Measurements from ENCODE around the gene HPCAL1. TPM values are rescaled to one million over a fixed set of nuclear protein-coding genes. Genes with fewer than 3 reads are reported as not detected.
A peak's percentile ranks its signal among the peaks of the same experiment; 100 is the strongest.

The HPCAL1 gene
- total and polyA plus RNA-seq, 2 donors (not counting 1 experiment from before 2014, with no cell fraction given) = 60.3 to 65.1 TPM

DNA sequence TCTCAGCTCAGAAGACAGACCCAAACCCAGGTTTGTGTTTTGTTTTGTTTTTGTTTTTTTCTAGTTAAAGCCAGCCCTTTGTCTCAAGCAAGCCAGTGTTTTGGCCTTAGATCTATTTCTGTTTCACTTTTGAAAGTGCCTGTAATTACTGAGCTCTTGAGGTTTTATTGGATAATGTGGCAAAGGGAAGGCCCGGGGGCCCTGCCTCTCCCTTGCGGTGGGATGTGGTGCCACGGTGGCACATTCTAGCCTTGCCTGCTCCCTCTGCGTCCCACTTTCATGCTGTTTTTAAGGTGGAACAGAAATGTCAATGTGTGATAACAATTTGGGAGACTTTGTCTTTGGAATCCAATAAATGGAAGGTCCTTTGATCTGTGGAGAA, 2.5 kb downstream of the HPCAL1 start:
- Mint-ChIP-seq H3K27me3 (no peaks in the 10 kb centered on the region), H3K27ac (no peak overlapping the region), H3K4me3 (peak overlapping the region; percentile 99), H3K9me3 (ENCODE audit: insufficient read depth) (no peaks in the 10 kb centered on the region), H3K4me1 (peaks cover 64% of the 10 kb centered on the region)
- H3K9ac ChIP-seq (ENCODE audit: low read length) = no peak overlapping the region
- H3K9me3 ChIP-seq (ENCODE audit: control extremely low read depth in 1 of 3, control insufficient read depth in 2 of 3, insufficient read depth in 1 of 3, low read length in 2 of 3) = no peaks in the 10 kb centered on the region
- peak overlapping the region; percentile 79 for H3K4me2 ChIP-seq (replicated peaks; ENCODE audit: low read depth, low read length, poor library complexity, severe bottlenecking)
- ChIA-PET POLR2A (interaction anchor here (0.6 to 5.0 kb wide), 3 partner anchors 9 to 439 kb away, joined by 5 to 62 read pairs (median 5); no protein-coding TSS in a partner anchor), CTCF (interaction anchor here (1.2 to 10.0 kb wide), 6 partner anchors 24 to 140 kb away, joined by 3 to 162 read pairs (median 16); no protein-coding TSS in a partner anchor)
- peak overlapping the region in 1 of 5 experiments; percentile 78 for H3K4me3 ChIP-seq (ENCODE audit: control extremely low read depth in 1 of 5, extremely low read depth in 1 of 5, insufficient read depth in 1 of 5, low read depth in 2 of 5, low read length in 4 of 5)
- intact Hi-C loops (cut with micrococcal nuclease) = no loop called here
- peaks cover 72% of the 10 kb centered on the region for H4K20me1 ChIP-seq (ENCODE audit: control insufficient read depth, insufficient read depth, low read length, poor library complexity, severe bottlenecking)
- H3K27ac ChIP-seq (ENCODE audit: low read length in 2 of 2) = no peak overlapping the region
- H3K36me3 ChIP-seq (replicated peaks in 1 of 2; ENCODE audit: control extremely low read depth in 1 of 2, control insufficient read depth in 1 of 2, extremely low read depth in 1 of 2, insufficient read depth in 2 of 2, low read length in 1 of 2) = no peaks in the 10 kb centered on the region
- peaks cover 75% of the 10 kb centered on the region for H3K79me2 ChIP-seq (ENCODE audit: control insufficient read depth, insufficient read depth, low read length)
- 9% methylated on average over 3 of the region's 4 CpGs for WGBS (ENCODE audit: insufficient coverage)
- ATAC-seq (ENCODE audit: low read depth) (no peak), DNase-seq (no peak)
- H2AFZ ChIP-seq (ENCODE audit: insufficient read depth, low read depth, low read length, poor library complexity, severe bottlenecking) = no peak overlapping the region
- peaks cover 29 to 38% of the 10 kb centered on the region in 2 donors for H3K4me1 ChIP-seq (ENCODE audit: control insufficient read depth in 2 of 2, insufficient read depth in 2 of 2, low read length in 2 of 2)
- H3K27me3 ChIP-seq (replicated peaks in 1 of 4; ENCODE audit: control extremely low read depth in 1 of 4, control insufficient read depth in 3 of 4, insufficient read depth in 4 of 4, low read length in 3 of 4) = no peaks in the 10 kb centered on the region
- TF ChIP-seq EZH2 (IDR thresholded peaks at IDR 0.05; ENCODE audit: borderline replicate concordance, insufficient read depth, low read depth, low read length, poor library complexity, severe bottlenecking) = no peak
- TF ChIP-seq, protein P1, sequence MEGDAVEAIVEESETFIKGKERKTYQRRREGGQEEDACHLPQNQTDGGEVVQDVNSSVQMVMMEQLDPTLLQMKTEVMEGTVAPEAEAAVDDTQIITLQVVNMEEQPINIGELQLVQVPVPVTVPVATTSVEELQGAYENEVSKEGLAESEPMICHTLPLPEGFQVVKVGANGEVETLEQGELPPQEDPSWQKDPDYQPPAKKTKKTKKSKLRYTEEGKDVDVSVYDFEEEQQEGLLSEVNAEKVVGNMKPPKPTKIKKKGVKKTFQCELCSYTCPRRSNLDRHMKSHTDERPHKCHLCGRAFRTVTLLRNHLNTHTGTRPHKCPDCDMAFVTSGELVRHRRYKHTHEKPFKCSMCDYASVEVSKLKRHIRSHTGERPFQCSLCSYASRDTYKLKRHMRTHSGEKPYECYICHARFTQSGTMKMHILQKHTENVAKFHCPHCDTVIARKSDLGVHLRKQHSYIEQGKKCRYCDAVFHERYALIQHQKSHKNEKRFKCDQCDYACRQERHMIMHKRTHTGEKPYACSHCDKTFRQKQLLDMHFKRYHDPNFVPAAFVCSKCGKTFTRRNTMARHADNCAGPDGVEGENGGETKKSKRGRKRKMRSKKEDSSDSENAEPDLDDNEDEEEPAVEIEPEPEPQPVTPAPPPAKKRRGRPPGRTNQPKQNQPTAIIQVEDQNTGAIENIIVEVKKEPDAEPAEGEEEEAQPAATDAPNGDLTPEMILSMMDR (IDR thresholded peaks at IDR 0.05) = no peak

DNA sequence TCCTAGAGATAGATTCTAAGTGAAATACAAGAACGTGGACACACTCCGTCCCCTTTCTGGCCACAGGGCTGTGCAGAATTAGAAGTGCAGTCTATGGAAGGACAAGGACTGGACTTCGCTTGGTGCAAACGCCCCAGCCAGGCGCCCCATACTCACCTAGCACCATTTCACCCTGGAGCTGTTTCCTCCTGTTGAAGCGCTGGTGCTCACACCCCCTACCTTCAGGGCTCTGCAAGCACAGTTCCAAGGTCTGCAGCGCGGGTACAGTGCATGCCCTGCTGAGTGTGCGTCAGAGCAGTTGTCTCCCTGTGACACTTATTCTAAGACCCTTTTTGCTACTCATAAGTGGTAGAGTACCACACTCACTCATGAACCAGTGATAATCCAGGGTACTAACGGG, 3.0 kb downstream of the HPCAL1 start:
- Histone ChIP-seq H4K20me1 (ENCODE audit: control insufficient read depth, insufficient read depth, low read length, poor library complexity, severe bottlenecking) (peaks cover 76% of the 10 kb centered on the region), H3K9me3 (ENCODE audit: control extremely low read depth in 1 of 3, control insufficient read depth in 2 of 3, insufficient read depth in 1 of 3, low read length in 2 of 3) (no peaks in the 10 kb centered on the region), H2AFZ (ENCODE audit: insufficient read depth, low read depth, low read length, poor library complexity, severe bottlenecking) (no peak overlapping the region), H3K27ac (ENCODE audit: low read length in 2 of 2) (no peak overlapping the region), H3K27me3 (replicated peaks in 1 of 4; ENCODE audit: control extremely low read depth in 1 of 4, control insufficient read depth in 3 of 4, insufficient read depth in 4 of 4, low read length in 3 of 4) (no peaks in the 10 kb centered on the region), H3K79me2 (ENCODE audit: control insufficient read depth, insufficient read depth, low read length) (peaks cover 80% of the 10 kb centered on the region), H3K9ac (ENCODE audit: low read length) (no peak overlapping the region), H3K4me2 (replicated peaks; ENCODE audit: low read depth, low read length, poor library complexity, severe bottlenecking) (peak overlapping the region; percentile 79), H3K36me3 (replicated peaks in 1 of 2; ENCODE audit: control extremely low read depth in 1 of 2, control insufficient read depth in 1 of 2, extremely low read depth in 1 of 2, insufficient read depth in 2 of 2, low read length in 1 of 2) (no peaks in the 10 kb centered on the region), H3K4me1 (ENCODE audit: control insufficient read depth in 2 of 2, insufficient read depth in 2 of 2, low read length in 2 of 2) (peaks cover 29 to 38% of the 10 kb centered on the region in 2 donors), H3K4me3 (ENCODE audit: control extremely low read depth in 1 of 5, extremely low read depth in 1 of 5, insufficient read depth in 1 of 5, low read depth in 2 of 5, low read length in 4 of 5) (no peak overlapping the region)
- POLR2A ChIA-PET = interaction anchor here (2.4 kb wide), 1 partner anchor 9 kb away, joined by 5 read pairs; no protein-coding TSS in a partner anchor
- Mint-ChIP-seq H3K27me3 (no peaks in the 10 kb centered on the region), H3K4me1 (peaks cover 61% of the 10 kb centered on the region), H3K4me3 (peak overlapping the region; percentile 99), H3K27ac (no peak overlapping the region), H3K9me3 (ENCODE audit: insufficient read depth) (no peaks in the 10 kb centered on the region)
- TF ChIP-seq, protein P1 (IDR thresholded peaks at IDR 0.05) = no peak
- no peak for TF ChIP-seq EZH2 (IDR thresholded peaks at IDR 0.05; ENCODE audit: borderline replicate concordance, insufficient read depth, low read depth, low read length, poor library complexity, severe bottlenecking)
- ATAC-seq (ENCODE audit: low read depth) = no peak
- DNase-seq = no peak
- 83% methylated on average over 4 of the region's 10 CpGs for WGBS (ENCODE audit: insufficient coverage)
- intact Hi-C loops (cut with micrococcal nuclease) = no loop called here
- CTCF ChIA-PET = interaction anchor here (0.7 to 10.0 kb wide), 7 partner anchors 8 to 233 kb away, joined by 3 to 162 read pairs (median 11); no protein-coding TSS in a partner anchor
